Stimulated activated naive CD8-positive, alpha-beta T cell treated with anti-CD3 and anti-CD28 coated beads, Interleukin-15, Interleukin-2, amounts not matched to agents 100 ng/mL and 50 ng/mL, for 24 hours (primary cell): ENCODE measurements around the gene TTLL11.
"Not testable (repeated sequence)": the region's sequence is repeated elsewhere in the genome, so short reads cannot be mapped to it uniquely, and the experiment has no call there.

Source experiments
- H3K27ac Mint-ChIP-seq: one replicate; pipeline ENCODE4 v1.8.0; 2021; ENCODE audit warnings: mild to moderate bottlenecking, mixed read lengths
- H3K27me3 Mint-ChIP-seq: one replicate; pipeline ENCODE4 v1.8.0; 2021; ENCODE audit warnings: mixed read lengths
- H3K36me3 Mint-ChIP-seq: one replicate; pipeline ENCODE4 v1.8.0; 2021; ENCODE audit warnings: low read depth, mixed read lengths
- H3K4me1 Mint-ChIP-seq: one replicate; pipeline ENCODE4 v1.8.0; 2021; ENCODE audit warnings: low read depth, mixed read lengths
- H3K4me3 Mint-ChIP-seq: one replicate; pipeline ENCODE4 v1.8.0; 2021; ENCODE audit warnings: mild to moderate bottlenecking, mixed read lengths
- H3K9me3 Mint-ChIP-seq: one replicate; pipeline ENCODE4 v1.8.0; 2021; ENCODE audit warnings: mixed read lengths

Gene TTLL11

GRCh38 chr9:121794334-121794733 is 298.8 kb downstream of the TTLL11 start:
- not testable (repeated sequence) for H3K36me3 Mint-ChIP-seq, H3K27me3 Mint-ChIP-seq, H3K9me3 Mint-ChIP-seq, H3K27ac Mint-ChIP-seq, H3K4me3 Mint-ChIP-seq, H3K4me1 Mint-ChIP-seq

DNA sequence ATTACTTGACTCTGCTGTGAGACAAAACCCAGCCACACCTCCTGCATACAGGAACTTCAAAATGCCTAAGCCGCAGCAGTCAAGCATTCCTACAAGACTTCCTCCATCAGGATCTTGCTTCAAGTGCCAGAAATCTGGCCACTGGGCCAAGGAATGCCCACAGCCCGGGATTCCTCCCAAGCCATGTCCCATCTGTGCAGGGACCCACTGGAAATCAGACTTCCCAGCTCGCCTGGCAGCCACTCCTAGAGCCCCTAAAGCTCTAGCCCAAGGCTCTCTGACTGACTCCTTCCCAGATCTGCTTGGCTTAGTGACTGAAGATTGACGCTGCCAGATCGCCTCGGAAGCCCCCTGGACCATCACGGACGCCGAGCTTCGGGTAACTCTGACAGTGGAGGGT is 300.6 kb downstream of the TTLL11 start:
- not testable (repeated sequence) for H3K36me3 Mint-ChIP-seq, H3K4me3 Mint-ChIP-seq, H3K27ac Mint-ChIP-seq, H3K4me1 Mint-ChIP-seq, H3K27me3 Mint-ChIP-seq, H3K9me3 Mint-ChIP-seq

DNA sequence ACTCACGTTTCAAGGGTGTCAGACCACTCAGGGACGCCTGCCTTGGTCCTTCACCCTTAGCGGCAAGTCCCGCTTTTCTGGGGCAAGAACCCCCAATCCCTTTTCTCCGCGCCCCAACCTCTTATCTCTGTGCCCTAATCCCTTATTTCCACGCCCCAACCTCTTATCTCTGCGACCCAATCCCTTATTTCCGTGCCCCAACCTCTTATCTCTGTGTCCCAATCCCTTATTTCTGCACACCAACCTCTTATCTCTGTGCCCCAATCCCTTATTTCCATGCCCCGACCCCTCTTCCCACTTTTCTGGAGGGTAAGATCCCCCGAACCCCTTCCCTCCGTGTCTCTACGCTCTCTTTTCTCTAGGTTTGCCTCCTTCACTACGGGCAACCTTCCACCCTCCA is 302.3 kb downstream of the TTLL11 start:
- Mint-ChIP-seq H3K27ac (no peak overlapping the region), H3K9me3 (no peaks in the 10 kb centered on the region), H3K36me3 (no peaks in the 10 kb centered on the region), H3K4me3 (no peak overlapping the region), H3K4me1 (no peaks in the 10 kb centered on the region), H3K27me3 (no peaks in the 10 kb centered on the region)

GRCh38 chr9:121788686-121789366 is 304.3 kb downstream of the TTLL11 start:
- Mint-ChIP-seq H3K36me3 (no peaks in the 10 kb centered on the region), H3K27ac (no peak overlapping the region), H3K27me3 (no peaks in the 10 kb centered on the region), H3K4me1 (peaks cover 2% of the 10 kb centered on the region), H3K4me3 (no peak overlapping the region), H3K9me3 (no peaks in the 10 kb centered on the region)

- Mint-ChIP-seq H3K27me3 (no peaks in the 10 kb centered on the region), H3K4me1 (peaks cover 4% of the 10 kb centered on the region), H3K27ac (no peak overlapping the region), H3K36me3 (no peaks in the 10 kb centered on the region), H3K4me3 (no peak overlapping the region), H3K9me3 (no peaks in the 10 kb centered on the region)
Measured at GRCh38 chr9:121786998-121787422, 306.1 kb downstream of the TTLL11 start.

GRCh38 chr9:121786543-121786948 is 306.6 kb downstream of the TTLL11 start:
- H3K36me3 Mint-ChIP-seq, result no peaks in the 10 kb centered on the region
- no peak overlapping the region for H3K27ac Mint-ChIP-seq
- no peaks in the 10 kb centered on the region for H3K9me3 Mint-ChIP-seq
- H3K4me3 Mint-ChIP-seq, result no peak overlapping the region
- no peaks in the 10 kb centered on the region for H3K27me3 Mint-ChIP-seq
- peaks cover 4% of the 10 kb centered on the region for H3K4me1 Mint-ChIP-seq

GRCh38 chr9:121785673-121786542 is 307.2 kb downstream of the TTLL11 start:
- Mint-ChIP-seq H3K27me3 (no peaks in the 10 kb centered on the region), H3K4me3 (no peak overlapping the region), H3K4me1 (peaks cover 4% of the 10 kb centered on the region), H3K9me3 (no peaks in the 10 kb centered on the region), H3K27ac (no peak overlapping the region), H3K36me3 (no peaks in the 10 kb centered on the region)

DNA sequence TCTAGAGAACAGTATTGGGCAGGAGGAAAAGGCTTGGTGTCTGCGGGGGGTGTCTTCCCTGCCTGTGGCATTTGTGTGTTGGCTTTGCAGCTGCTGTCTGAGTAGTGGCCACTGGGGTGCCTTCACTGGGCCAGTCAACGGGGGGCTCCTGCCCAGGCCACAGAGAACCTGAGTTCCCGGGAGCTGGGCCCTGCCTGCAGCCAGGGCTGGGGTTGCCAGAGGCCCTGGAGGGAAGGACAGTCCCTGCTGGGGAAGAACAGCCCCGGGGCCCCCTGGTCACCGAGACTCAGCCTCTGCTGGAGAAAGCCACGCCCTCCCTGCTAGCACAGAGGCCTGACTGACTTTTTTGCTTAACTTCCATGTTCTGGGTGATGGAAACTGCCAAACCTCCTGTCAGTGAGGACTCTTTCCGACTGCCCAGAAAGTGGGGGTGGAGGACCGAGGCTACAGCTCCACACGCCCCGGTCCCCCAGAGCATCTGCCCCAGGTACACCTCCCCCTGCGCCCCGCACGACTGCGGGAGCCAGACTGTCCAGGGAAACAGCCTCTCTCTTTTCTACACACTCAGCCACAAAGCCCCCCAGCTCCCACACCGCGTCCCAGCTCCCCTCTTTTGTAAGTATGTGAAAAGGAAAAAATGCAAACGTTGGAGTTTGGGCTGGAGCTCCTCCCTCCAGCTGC is 308.2 kb downstream of the TTLL11 start:
- H3K4me3 Mint-ChIP-seq, result no peak overlapping the region
- no peak overlapping the region for H3K27ac Mint-ChIP-seq
- H3K36me3 Mint-ChIP-seq, result no peaks in the 10 kb centered on the region
- H3K27me3 Mint-ChIP-seq, result no peaks in the 10 kb centered on the region
- no peaks in the 10 kb centered on the region for H3K9me3 Mint-ChIP-seq
- peaks cover 4% of the 10 kb centered on the region for H3K4me1 Mint-ChIP-seq

DNA sequence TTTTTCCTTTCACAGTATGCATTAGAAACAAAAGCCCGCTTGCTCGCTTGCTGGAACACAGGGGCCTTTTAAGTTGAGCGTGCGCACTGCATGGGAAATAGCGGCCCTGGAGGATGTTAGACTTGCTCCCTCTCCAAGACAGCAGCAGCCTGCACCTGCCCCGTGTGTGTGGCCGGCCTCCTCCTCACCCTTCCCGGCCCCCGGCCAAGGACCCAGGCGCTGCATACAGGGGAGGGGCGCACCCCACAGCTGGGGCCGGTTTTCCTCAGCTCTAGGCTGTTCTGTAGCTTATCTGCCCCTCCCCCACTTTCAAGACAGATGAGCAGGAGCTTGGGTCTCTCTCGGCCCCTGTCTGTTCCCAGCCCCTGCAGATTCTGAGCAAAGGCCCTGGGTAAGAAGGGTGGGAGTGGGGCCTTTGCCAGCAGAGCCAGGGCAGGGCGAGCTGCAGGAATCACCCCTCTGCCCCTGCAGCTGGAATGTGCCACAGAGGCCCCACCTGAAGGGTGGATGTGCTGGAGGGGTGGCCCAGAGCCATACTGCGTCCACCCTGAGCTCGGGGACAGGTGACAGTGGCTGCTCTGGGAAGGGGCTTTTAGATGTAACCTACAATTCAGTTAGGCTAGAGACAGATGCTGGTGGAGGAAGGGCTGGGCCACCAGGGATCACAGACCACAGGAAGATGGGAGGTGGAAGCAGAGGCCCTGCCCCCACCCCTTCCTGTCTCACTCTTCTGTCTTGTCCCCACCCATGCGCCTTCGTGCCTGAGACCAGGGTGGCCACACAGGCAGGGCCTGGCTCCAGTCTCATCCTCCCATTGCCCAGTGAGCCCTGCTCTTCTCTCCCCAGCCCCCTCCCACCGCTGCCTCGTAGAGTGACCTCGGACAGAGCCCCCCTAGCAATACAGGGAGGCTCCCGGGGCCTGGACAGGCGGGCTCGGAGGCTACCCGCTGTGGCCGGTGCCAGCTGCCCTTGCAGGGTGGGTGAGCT is 309.3 kb downstream of the TTLL11 start:
- Mint-ChIP-seq H3K4me1 (peaks cover 4% of the 10 kb centered on the region), H3K4me3 (no peak overlapping the region), H3K9me3 (no peaks in the 10 kb centered on the region), H3K36me3 (no peaks in the 10 kb centered on the region), H3K27me3 (no peaks in the 10 kb centered on the region), H3K27ac (no peak overlapping the region)

DNA sequence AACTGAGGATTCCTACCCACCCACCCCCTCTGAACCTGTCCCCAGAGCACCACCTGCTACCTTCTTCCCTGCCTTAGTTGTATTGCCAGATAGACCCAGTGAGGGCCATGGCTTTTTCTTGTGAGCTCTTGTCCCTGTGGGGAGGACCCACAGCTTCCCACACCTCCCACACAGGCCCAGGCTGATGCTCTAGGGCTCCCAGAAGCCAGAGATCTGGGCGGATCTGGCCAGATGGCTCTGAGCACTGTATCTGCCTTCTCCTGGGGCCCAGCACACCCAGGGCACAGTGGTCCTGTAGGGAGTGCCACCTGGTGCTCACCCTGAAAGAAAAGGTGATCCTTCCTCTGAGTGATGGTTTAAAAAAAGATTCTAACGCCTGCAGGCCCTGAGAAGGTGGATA is 310.0 kb downstream of the TTLL11 start:
- Mint-ChIP-seq H3K9me3 (no peaks in the 10 kb centered on the region), H3K4me1 (peaks cover 4% of the 10 kb centered on the region), H3K4me3 (no peak overlapping the region), H3K27ac (no peak overlapping the region), H3K27me3 (no peaks in the 10 kb centered on the region), H3K36me3 (no peaks in the 10 kb centered on the region)

DNA sequence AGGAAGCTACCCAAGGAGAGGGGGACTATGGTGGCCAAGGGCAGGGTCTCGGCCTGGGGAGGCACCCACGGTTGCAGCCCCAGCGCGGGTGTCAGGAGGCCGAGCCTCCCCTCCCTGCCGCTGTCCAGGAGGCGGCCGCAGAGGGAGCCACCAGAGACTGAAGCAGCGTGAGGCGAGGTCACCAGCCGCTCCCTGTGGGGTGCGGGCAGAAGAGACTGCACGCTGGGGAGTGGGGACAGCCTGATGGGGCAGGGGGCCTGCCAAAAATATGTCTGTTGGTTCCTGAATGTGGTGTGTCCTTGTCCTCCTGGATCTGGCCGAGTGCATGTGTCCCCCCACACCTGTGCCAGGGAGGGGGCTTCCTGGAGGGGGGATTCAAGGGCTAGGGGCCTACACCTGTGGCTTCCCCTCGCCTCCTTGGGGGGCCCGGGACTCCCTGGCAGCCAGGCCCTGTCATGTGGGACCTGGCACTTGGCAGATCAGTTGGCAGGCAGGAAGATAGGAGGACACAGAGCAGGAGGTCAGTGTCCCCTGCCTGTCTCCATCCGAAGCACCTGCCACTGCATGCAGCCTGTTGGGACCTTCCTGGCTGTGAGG is 310.5 kb downstream of the TTLL11 start:
- Mint-ChIP-seq H3K9me3 (no peaks in the 10 kb centered on the region), H3K27ac (no peak overlapping the region), H3K4me3 (no peak overlapping the region), H3K27me3 (no peaks in the 10 kb centered on the region), H3K36me3 (no peaks in the 10 kb centered on the region), H3K4me1 (peaks cover 4% of the 10 kb centered on the region)

DNA sequence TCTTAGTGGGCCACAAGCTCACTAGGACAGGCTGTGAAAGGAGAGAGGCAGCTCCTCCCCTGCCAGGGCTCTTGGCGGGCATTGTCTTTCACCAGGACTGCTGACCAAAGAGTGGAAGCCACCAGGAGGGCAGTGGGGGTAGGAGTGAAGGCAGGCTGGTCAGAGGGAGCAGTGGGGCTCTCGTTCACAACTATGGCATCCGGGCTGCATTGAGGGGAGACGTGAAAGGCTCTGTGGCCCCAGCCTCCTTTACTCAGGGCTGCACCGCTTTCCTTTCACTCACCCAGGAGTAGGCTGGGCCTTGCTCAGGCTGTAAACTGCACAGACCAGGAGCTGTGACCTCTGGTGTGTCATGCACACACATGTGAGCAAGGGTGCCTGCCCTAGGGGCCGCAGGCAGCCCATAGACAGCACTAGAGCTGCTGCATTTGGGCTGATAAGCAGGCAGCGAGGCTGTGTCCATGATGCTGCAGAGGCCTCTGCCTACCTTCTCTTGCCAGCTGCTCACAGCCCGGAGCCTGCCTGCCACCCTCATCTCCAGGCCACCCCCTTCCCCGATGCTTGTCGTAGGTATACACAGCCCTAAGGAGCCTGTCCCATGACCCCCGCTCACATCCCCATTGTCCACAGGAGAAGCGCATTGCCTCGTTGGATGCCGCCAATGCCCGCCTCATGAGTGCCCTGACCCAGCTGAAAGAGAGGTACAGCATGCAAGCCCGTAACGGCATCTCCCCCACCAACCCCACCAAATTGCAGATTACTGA is 311.2 kb downstream of the TTLL11 start:
- H3K36me3 Mint-ChIP-seq, result no peaks in the 10 kb centered on the region
- no peaks in the 10 kb centered on the region for H3K9me3 Mint-ChIP-seq
- H3K4me1 Mint-ChIP-seq, result peaks cover 4% of the 10 kb centered on the region
- no peak overlapping the region for H3K4me3 Mint-ChIP-seq
- no peaks in the 10 kb centered on the region for H3K27me3 Mint-ChIP-seq
- no peak overlapping the region for H3K27ac Mint-ChIP-seq

GRCh38 chr9:121781145-121781548 is 312.0 kb downstream of the TTLL11 start:
- no peaks in the 10 kb centered on the region for H3K27me3 Mint-ChIP-seq
- no peak overlapping the region for H3K27ac Mint-ChIP-seq
- H3K4me1 Mint-ChIP-seq, result peaks cover 4% of the 10 kb centered on the region
- H3K4me3 Mint-ChIP-seq, result no peak overlapping the region
- H3K36me3 Mint-ChIP-seq, result no peaks in the 10 kb centered on the region
- no peaks in the 10 kb centered on the region for H3K9me3 Mint-ChIP-seq
